Measurements from ENCODE around the gene SLC9A8. TPM values are rescaled to one million over a fixed set of nuclear protein-coding genes. Genes with fewer than 3 reads are reported as not detected.
A peak's percentile ranks its signal among the peaks of the same experiment; 100 is the strongest.

Gene SLC9A8
- total and polyA plus RNA-seq, 12 donors, result 12.4 to 23.3 (median 17.5) TPM

- DNase-seq, result no peak
- TF ChIP-seq POLR2A (IDR thresholded peaks at IDR 0.05), result no peak
- no peak for TF ChIP-seq CTCF (IDR thresholded peaks at IDR 0.05)
- Histone ChIP-seq H3K27me3 (no peaks in the 10 kb centered on the region), H3K4me3 (no peak overlapping the region), H3K27ac (no peak overlapping the region), H3K9me3 (replicated peaks in 1 of 3) (no peaks in the 10 kb centered on the region), H3K36me3 (replicated peaks in 1 of 2) (peaks cover 0 to 23% of the 10 kb centered on the region in 2 donors), H3K4me1 (replicated peaks in 1 of 2) (no peaks in the 10 kb centered on the region)
- intact Hi-C loops (cut with DNase I), result no loop called here
- 83 to 86% (median 84%) methylated on average over 6 of the region's 6 CpGs for WGBS, 4 donors
Observed at GRCh38 chr20:49862607-49863200, 50.1 kb downstream of the SLC9A8 start.

- peak in 1 of 7 donors; percentile 12 for DNase-seq
- Histone ChIP-seq H3K9me3 (replicated peaks in 1 of 3) (no peaks in the 10 kb centered on the region), H3K4me1 (replicated peaks in 1 of 2) (no peaks in the 10 kb centered on the region), H3K36me3 (replicated peaks in 1 of 2) (peaks cover 0 to 26% of the 10 kb centered on the region in 2 donors), H3K27me3 (no peaks in the 10 kb centered on the region), H3K4me3 (no peak overlapping the region), H3K27ac (no peak overlapping the region)
- TF ChIP-seq CTCF (IDR thresholded peaks at IDR 0.05) (no peak), POLR2A (IDR thresholded peaks at IDR 0.05) (no peak)
- 91 to 98% (median 95%) methylated on average over 6 of the region's 6 CpGs for WGBS, 4 donors
- intact Hi-C loops (cut with DNase I), result no loop called here
Observed at GRCh38 chr20:49863666-49864065, 51.0 kb downstream of the SLC9A8 start.

GRCh38 chr20:49865559-49865958, 52.9 kb downstream of the SLC9A8 start:
- peak in 1 of 7 donors; percentile 16 for DNase-seq
- Histone ChIP-seq H3K27ac (no peak overlapping the region), H3K27me3 (no peaks in the 10 kb centered on the region), H3K4me1 (replicated peaks in 1 of 2) (no peaks in the 10 kb centered on the region), H3K4me3 (no peak overlapping the region), H3K9me3 (replicated peaks in 1 of 3) (no peaks in the 10 kb centered on the region), H3K36me3 (replicated peaks in 1 of 2) (peaks cover 0 to 22% of the 10 kb centered on the region in 2 donors)
- 75 to 87% (median 85%) methylated on average over 6 to 7 of the region's 7 CpGs for WGBS, 4 donors
- no peak for TF ChIP-seq CTCF (IDR thresholded peaks at IDR 0.05)
- TF ChIP-seq POLR2A (IDR thresholded peaks at IDR 0.05), result no peak
- intact Hi-C loops (cut with DNase I), result no loop called here

GRCh38 chr20:49866051-49866450, 53.4 kb downstream of the SLC9A8 start:
- TF ChIP-seq POLR2A (IDR thresholded peaks at IDR 0.05) (no peak), CTCF (IDR thresholded peaks at IDR 0.05) (no peak)
- 89 to 94% (median 92%) methylated on average over 8 of the region's 8 CpGs for WGBS, 4 donors
- H3K27ac ChIP-seq, result no peak overlapping the region
- H3K9me3 ChIP-seq (replicated peaks in 1 of 3), result no peaks in the 10 kb centered on the region
- no peaks in the 10 kb centered on the region for H3K27me3 ChIP-seq
- H3K36me3 ChIP-seq (replicated peaks in 1 of 2), result peaks cover 0 to 24% of the 10 kb centered on the region in 2 donors
- no peak overlapping the region for H3K4me3 ChIP-seq
- intact Hi-C loops (cut with DNase I), result no loop called here
- H3K4me1 ChIP-seq (replicated peaks in 1 of 2), result no peaks in the 10 kb centered on the region
- peak in 1 of 7 donors; percentile 13 for DNase-seq

Data from adrenal gland (tissue), 12 donors.